HG02571 (cell line): ENCODE data around the gene KCNIP2.

Source experiments
- ATAC-seq: cut with Tn5 transposase; IDR thresholded peaks from one replicate; pipeline ENCODE4 v1.9.1; 2021; ENCODE audit warnings: mild to moderate bottlenecking, moderate library complexity; ENCODE audit not compliant: unreplicated experiment

KCNIP2 gene

GRCh38 chr10:101856626-101857025 is 13.0 kb upstream of the KCNIP2 start:
- ATAC-seq, result no peak

- ATAC-seq, result no peak
Observed at GRCh38 chr10:101851411-101852116, 8.0 kb upstream of the KCNIP2 start.

GRCh38 chr10:101850749-101851148 is 7.1 kb upstream of the KCNIP2 start:
- no peak for ATAC-seq

- ATAC-seq, result no peak
Observed at GRCh38 chr10:101848894-101849351, 5.3 kb upstream of the KCNIP2 start.

GRCh38 chr10:101848408-101848807 is 4.8 kb upstream of the KCNIP2 start:
- no peak for ATAC-seq

- no peak for ATAC-seq
Observed at GRCh38 chr10:101845893-101846292, 2.3 kb upstream of the KCNIP2 start.

GRCh38 chr10:101841826-101842225 is 1.8 kb downstream of the KCNIP2 start:
- no peak for ATAC-seq

GRCh38 chr10:101840741-101841453 is 2.7 kb downstream of the KCNIP2 start:
- ATAC-seq, result peak; percentile 44

GRCh38 chr10:101840102-101840684 is 3.4 kb downstream of the KCNIP2 start:
- ATAC-seq, result no peak

GRCh38 chr10:101839416-101840063 is 4.1 kb downstream of the KCNIP2 start:
- ATAC-seq, result no peak

- no peak for ATAC-seq
Observed at GRCh38 chr10:101839002-101839401, 4.6 kb downstream of the KCNIP2 start.

GRCh38 chr10:101838416-101838970 is 5.1 kb downstream of the KCNIP2 start:
- ATAC-seq, result no peak

GRCh38 chr10:101837748-101838147 is 5.9 kb downstream of the KCNIP2 start:
- no peak for ATAC-seq

- no peak for ATAC-seq
Observed at GRCh38 chr10:101835362-101835761, 8.2 kb downstream of the KCNIP2 start.

- no peak for ATAC-seq
Observed at GRCh38 chr10:101834341-101834740, 9.3 kb downstream of the KCNIP2 start.

- no peak for ATAC-seq
Observed at GRCh38 chr10:101833466-101833865, 10.1 kb downstream of the KCNIP2 start.

GRCh38 chr10:101832325-101832771 is 11.3 kb downstream of the KCNIP2 start:
- ATAC-seq, result no peak

- ATAC-seq, result no peak
Observed at GRCh38 chr10:101831169-101831811, 12.3 kb downstream of the KCNIP2 start.

- ATAC-seq, result peak; percentile 57
Observed at GRCh38 chr10:101830322-101831168, 13.1 kb downstream of the KCNIP2 start.
